Aorta (tissue), 5 donors: ENCODE measurements around the gene OR8B4. TPM values are rescaled to one million over a fixed set of nuclear protein-coding genes. Genes with fewer than 3 reads are reported as not detected.
A peak's percentile ranks its signal among the peaks of the same experiment; 100 is the strongest.

Experiments
- ATAC-seq: fragments of 200-7000 bp; cut with Tn5 transposase; one replicate; pipeline ENCODE4 v1.9.1; 2022; ENCODE audit warnings: moderate library complexity; ENCODE audit not compliant: low FRiP score
- DNase-seq, 2 donors: peaks; one replicate each; pipeline ENCODE4 v3.0.0-alpha.2; 2020
- H3K27ac ChIP-seq, 2 donors: one replicate each; pipeline ENCODE4 v1.5.1; 2013; ENCODE audit warnings: low read length in 2 of 2, mild to moderate bottlenecking in 2 of 2, moderate library complexity in 2 of 2, control low read depth in 1 of 2, inconsistent platforms in 1 of 2, low read depth in 1 of 2
- H3K27me3 ChIP-seq, 2 donors: one replicate each; pipeline ENCODE4 v1.6.1; 2013; ENCODE audit warnings: control low read depth in 1 of 2, low read length in 1 of 2, mild to moderate bottlenecking in 1 of 2, moderate library complexity in 1 of 2; ENCODE audit not compliant: insufficient read depth in 2 of 2, control insufficient read depth in 1 of 2
- H3K36me3 ChIP-seq, 2 donors: one replicate each; pipeline ENCODE4 v1.6.1; 2013; ENCODE audit warnings: control low read depth in 1 of 2, low read length in 1 of 2, mild to moderate bottlenecking in 1 of 2; ENCODE audit not compliant: insufficient read depth in 2 of 2, control insufficient read depth in 1 of 2
- H3K4me1 ChIP-seq, 2 donors: one replicate each; pipeline ENCODE4 v1.6.1; 2013; ENCODE audit warnings: low read length in 2 of 2, control low read depth in 1 of 2, mild to moderate bottlenecking in 1 of 2, moderate library complexity in 1 of 2; ENCODE audit not compliant: insufficient read depth in 2 of 2, control insufficient read depth in 1 of 2
- H3K4me3 ChIP-seq, 2 donors: one replicate each; pipeline ENCODE4 v1.5.1; 2013; ENCODE audit warnings: low read length in 2 of 2, control low read depth in 1 of 2, mild to moderate bottlenecking in 1 of 2
- H3K9me3 ChIP-seq: one replicate; pipeline ENCODE4 v1.6.1; 2013; ENCODE audit warnings: mild to moderate bottlenecking, low read length; ENCODE audit not compliant: control insufficient read depth
- WGBS, 2 donors: extraction: QIAGEN DNeasy Blood & Tissue Kit; methylation state at CpG; one replicate each; pipeline ENCODE4 v1.1.7; 2013; 5-methylcytosine and 5-hydroxymethylcytosine counted together
- intact Hi-C, 2 donors: fragments of 100-400 bp; cut with DNase I; formaldehyde crosslinking; loops; one replicate each; pipeline versions ENCODE4 v1.14.2 to v1.15.0; 2022
- long read RNA-seq, 2 donors: library from polyadenylated mRNA; unstranded; transcript quantifications; one replicate each; pipeline ENCODE4 v2.0.0, GENCODE V29; 2020 to 2021
- polyA plus RNA-seq, 2 donors: library from polyadenylated mRNA; stranded (reverse); fragments of 200-250 nt; gene quantifications; one replicate each; pipeline ENCODE4 v1.2.3, GENCODE V29; 2013
- total RNA-seq, 2 donors: library from RNA; stranded (reverse); fragmentation: NEBNext Ultra II Directional; extraction: Animal tissue kit (Norgen Biotek cat#: 25700); gene quantifications; one replicate each; pipeline ENCODE4 v1.2.1, GENCODE V29; 2021
- donor health status: healthy with polysubstance abuse.
- donor health status: Bipolar disorder and iron deficiency.
- donor health status: DM: no; HTN: no; CAD: no.
- donor health status: DM: no; HTN: no; CAD: no.
- donor health status: DM: yes; HTN: yes; CAD: no.

OR8B4 gene, protein sequence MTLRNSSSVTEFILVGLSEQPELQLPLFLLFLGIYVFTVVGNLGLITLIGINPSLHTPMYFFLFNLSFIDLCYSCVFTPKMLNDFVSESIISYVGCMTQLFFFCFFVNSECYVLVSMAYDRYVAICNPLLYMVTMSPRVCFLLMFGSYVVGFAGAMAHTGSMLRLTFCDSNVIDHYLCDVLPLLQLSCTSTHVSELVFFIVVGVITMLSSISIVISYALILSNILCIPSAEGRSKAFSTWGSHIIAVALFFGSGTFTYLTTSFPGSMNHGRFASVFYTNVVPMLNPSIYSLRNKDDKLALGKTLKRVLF
- total RNA-seq (not detected), polyA plus RNA-seq (not detected)
- long read RNA-seq, donor 1 = 0 reads
- long read RNA-seq, donor 2 = 0 reads

DNA sequence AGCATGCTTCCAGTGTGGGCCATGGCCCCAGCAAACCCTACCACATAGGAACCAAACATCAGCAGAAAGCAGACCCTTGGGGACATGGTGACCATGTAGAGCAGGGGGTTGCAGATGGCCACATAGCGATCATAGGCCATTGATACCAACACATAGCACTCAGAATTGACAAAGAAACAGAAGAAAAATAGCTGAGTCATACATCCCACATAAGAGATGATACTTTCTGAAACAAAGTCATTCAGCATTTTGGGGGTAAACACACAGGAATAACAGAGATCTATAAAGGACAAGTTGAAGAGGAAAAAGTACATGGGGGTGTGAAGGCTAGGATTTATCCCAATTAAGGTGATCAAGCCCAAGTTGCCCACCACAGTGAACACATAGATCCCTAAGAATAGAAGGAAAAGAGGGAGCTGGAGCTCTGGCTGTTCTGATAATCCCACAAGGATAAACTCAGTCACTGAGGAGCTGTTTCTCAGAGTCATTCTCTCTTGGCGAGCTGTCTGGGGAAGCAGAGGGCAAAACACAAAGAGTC is at the start of gene OR8B4:
TSS of gene OR8B4 (minus strand) at position 488 of the 538 bp plus-strand sequence. CDS start at position 488, 0 bp downstream.
- intact Hi-C loops = no loop called here
- ATAC-seq (no peak), DNase-seq (no peak)
- Histone ChIP-seq H3K27ac (no peak within 1 kb of the TSS), H3K4me3 (no peak within 1 kb of the TSS), H3K4me1 (no peaks in the 10 kb centered on the region), H3K9me3 (no peaks in the 10 kb centered on the region), H3K36me3 (no peaks in the 10 kb centered on the region), H3K27me3 (no peaks in the 10 kb centered on the region)
- 89 to 94% methylated on average over 2 of the region's 2 CpGs for whole genome bisulfite sequencing, 2 donors

DNA sequence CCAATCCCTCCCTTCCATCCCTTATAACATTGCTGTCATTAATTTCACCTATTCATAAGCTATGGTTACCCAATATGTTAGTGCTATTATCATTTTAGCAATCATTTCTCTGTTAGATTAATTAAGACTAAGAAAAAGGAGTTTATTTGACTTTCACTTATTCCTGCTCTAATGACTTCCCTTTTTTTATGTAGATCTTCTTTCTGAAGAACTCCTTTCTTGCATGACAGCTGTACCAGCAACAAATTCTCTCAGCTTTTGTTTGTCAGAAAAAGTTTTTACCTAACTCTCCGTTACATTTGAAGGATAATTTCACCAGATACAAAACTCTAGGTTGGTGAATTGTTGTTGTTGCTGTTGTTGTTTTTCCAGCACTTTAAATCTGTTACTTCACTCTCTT is 49.4 kb upstream of the OR8B4 start:
- H3K9me3 ChIP-seq = no peaks in the 10 kb centered on the region
- no peak overlapping the region for H3K4me3 ChIP-seq
- H3K27me3 ChIP-seq = no peaks in the 10 kb centered on the region
- WGBS, 2 donors = 76 to 82% methylated on average over 1 of the region's 1 CpG
- intact Hi-C loops = no loop called here
- H3K36me3 ChIP-seq = no peaks in the 10 kb centered on the region
- H3K27ac ChIP-seq = no peak overlapping the region
- DNase-seq (no peak), ATAC-seq (no peak)
- H3K4me1 ChIP-seq = no peaks in the 10 kb centered on the region

DNA sequence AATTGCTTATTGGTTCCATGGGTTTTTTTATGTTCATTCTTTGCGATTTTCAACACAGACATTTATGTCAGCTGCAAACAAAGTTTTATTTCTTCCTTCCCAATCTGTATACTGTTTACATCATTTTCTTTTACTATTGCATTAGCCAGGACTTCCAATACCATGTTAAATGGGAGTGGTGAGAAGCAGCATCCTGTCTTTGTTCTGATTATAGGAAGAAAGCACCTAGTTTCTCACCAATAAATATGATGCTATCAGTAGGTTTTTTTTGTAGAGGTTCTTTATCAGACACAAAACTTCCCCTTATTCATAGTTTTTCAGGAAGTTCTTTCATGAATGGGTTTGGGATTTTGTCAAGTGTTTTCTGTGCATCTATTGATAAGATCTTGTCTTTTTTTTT is 48.8 kb upstream of the OR8B4 start:
- no peak for DNase-seq
- intact Hi-C loops = no loop called here
- Histone ChIP-seq H3K36me3 (no peaks in the 10 kb centered on the region), H3K27ac (no peak overlapping the region), H3K4me3 (no peak overlapping the region), H3K27me3 (no peaks in the 10 kb centered on the region), H3K9me3 (no peaks in the 10 kb centered on the region), H3K4me1 (no peaks in the 10 kb centered on the region)
- WGBS, 2 donors = 86 to 92% methylated on average over 1 of the region's 1 CpG
- no peak for ATAC-seq

DNA sequence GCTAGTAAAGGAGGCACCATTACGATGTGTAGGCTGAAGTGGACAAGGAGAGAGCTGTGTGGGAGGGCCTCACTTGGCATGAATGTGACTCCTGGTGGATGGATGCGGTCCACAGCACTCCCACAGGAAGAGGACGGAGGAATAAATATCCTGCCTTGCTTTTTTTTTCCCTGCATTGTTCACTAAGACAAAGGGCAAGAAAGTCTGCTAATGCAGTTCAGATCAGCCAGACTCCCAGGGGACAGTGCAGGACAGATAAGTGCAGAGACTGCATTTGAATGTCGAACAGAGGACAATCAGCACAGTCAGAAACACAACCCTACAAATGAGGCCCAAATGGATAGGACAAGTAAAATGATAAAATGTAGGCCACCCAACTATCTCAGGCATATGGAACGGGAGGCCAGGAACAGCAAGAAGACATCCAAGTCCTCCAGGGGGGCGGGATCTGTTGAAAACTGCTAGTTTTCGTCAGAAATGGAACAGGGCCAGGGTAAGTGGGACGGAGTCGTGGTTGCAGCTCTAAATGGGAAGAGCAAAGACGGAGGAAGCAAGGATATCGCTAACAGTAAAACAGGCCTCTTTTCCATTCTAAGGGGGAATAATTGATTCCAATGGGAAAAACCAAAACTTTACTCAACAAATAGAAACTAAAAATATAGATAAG is 46.0 kb upstream of the OR8B4 start:
- Histone ChIP-seq H3K4me3 (no peak overlapping the region), H3K27me3 (no peaks in the 10 kb centered on the region), H3K9me3 (no peaks in the 10 kb centered on the region), H3K4me1 (no peaks in the 10 kb centered on the region), H3K36me3 (no peaks in the 10 kb centered on the region), H3K27ac (no peak overlapping the region)
- WGBS, 2 donors = 61 to 65% methylated on average over 11 of the region's 11 CpGs
- intact Hi-C loops = no loop called here
- DNase-seq = no peak
- ATAC-seq = peak; percentile 64

DNA sequence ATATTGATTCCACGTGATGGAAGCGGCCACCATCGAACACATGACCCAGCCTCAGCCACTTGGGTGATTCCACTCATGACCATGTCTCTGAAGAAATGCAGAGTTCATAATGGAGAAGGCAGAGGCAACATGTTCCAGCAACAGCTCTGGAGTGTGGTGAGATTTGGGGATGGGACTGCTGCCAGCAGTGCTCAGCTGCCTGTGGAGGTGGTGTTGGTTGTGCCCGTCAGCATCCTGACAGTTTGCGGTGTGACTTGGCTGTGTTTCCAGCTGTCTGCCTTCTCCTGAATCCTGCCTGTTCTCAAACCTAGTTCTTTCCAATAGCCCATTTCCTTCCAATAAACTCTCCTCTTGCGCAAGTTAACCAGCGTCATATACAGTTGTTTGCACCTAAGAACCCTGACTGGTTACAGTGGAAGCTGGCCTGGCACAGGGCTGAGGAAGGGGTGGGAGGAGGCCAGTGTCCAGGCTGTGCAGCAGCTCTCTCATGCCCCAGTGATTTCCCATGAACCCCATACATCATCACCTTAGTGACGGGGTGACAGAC is 42.8 kb upstream of the OR8B4 start:
- Histone ChIP-seq H3K27ac (no peak overlapping the region), H3K4me1 (no peaks in the 10 kb centered on the region), H3K36me3 (no peaks in the 10 kb centered on the region), H3K27me3 (no peaks in the 10 kb centered on the region), H3K4me3 (no peak overlapping the region), H3K9me3 (peaks cover 1% of the 10 kb centered on the region)
- intact Hi-C loops = no loop called here
- 69 to 75% methylated on average over 8 of the region's 8 CpGs for WGBS, 2 donors
- ATAC-seq = no peak
- DNase-seq = no peak

DNA sequence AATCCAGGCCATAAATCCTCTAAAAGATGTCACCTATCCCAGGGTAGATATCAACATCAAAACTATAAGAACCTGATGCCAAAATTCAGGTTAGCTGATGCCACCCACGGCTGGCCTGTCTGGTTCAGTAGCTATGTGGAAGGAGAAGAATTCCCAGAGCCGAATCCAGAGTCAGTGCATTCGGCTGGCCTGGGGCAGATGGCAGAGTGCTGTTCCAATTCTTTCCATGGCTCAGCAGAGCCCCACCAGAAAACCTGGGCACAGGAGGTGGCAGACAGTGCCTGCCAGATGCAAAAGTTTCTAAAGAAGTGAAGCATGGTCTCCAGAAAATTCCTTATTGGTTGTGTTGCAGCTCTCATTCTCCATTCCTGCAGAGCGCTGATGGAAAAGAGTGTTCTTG is 40.7 kb upstream of the OR8B4 start:
- peaks cover 1% of the 10 kb centered on the region for H3K9me3 ChIP-seq
- no peak overlapping the region for H3K27ac ChIP-seq
- H3K4me1 ChIP-seq = no peaks in the 10 kb centered on the region
- intact Hi-C loops = no loop called here
- 68 to 82% methylated on average over 4 of the region's 4 CpGs for WGBS, 2 donors
- no peak for ATAC-seq
- H3K27me3 ChIP-seq = peaks cover 0 to 1% of the 10 kb centered on the region in 2 donors
- no peaks in the 10 kb centered on the region for H3K36me3 ChIP-seq
- H3K4me3 ChIP-seq = no peak overlapping the region
- DNase-seq = no peak

DNA sequence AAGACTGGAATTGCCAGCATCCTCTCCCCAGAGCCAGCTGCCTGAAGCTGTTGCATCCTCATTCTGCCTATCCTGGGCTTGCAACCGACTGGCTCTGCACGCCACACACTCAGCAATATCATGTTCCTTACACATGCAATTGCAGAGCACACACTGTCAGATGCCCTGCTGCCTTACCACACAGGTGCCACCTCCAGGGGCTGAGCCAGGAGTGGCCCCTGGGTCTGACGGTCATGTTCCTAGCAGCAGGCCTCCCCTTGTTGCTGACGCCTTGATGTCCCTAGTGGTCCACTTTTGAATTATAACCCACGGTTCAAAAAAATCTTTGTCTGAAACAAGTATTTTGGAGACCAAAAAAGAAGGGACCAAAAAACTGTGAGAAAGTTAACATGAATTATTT is 39.3 kb upstream of the OR8B4 start:
- intact Hi-C loops = no loop called here
- 73 to 75% methylated on average over 5 of the region's 5 CpGs for WGBS, 2 donors
- Histone ChIP-seq H3K36me3 (no peaks in the 10 kb centered on the region), H3K27ac (no peak overlapping the region), H3K4me1 (no peaks in the 10 kb centered on the region), H3K4me3 (no peak overlapping the region), H3K9me3 (peaks cover 1% of the 10 kb centered on the region), H3K27me3 (peaks cover 0 to 1% of the 10 kb centered on the region in 2 donors)
- no peak for DNase-seq
- ATAC-seq = no peak

DNA sequence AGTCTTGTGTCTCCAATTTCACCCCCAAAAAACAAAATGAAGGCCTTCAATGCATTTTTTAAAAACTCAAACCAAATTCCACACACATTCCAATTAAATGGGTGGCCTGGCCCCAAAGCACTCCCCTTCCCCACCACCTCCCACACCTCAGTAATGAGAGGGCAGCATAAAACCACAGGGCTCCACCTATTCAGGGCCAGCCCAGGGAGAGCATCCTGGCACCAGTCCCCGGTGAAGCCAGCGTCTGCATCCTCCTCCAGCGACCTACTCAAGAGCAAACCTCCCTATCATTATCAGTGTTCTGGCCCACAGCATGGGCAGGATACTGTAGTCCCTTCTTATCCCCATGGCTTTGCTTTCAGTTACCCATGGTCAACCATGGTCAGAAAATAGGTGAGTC is 38.7 kb upstream of the OR8B4 start:
- Histone ChIP-seq H3K9me3 (peaks cover 1% of the 10 kb centered on the region), H3K36me3 (no peaks in the 10 kb centered on the region), H3K4me3 (no peak overlapping the region), H3K27me3 (peaks cover 0 to 1% of the 10 kb centered on the region in 2 donors), H3K4me1 (no peaks in the 10 kb centered on the region), H3K27ac (no peak overlapping the region)
- ATAC-seq (no peak), DNase-seq (no peak)
- intact Hi-C loops = no loop called here
- WGBS, 2 donors = 75 to 76% methylated on average over 3 of the region's 3 CpGs
